GM10266 (cell line): ENCODE results near the gene GTF2A1L.
"Not testable (repeated sequence)": the region's sequence is repeated elsewhere in the genome, so short reads cannot be mapped to it uniquely, and the experiment has no call there.

Source experiments
- DNase-seq: peaks from one replicate; pipeline ENCODE4 v3.0.0; 2012; ENCODE audit errors: extremely low spot score
- CTCF ChIP-seq: IDR thresholded peaks from 2 replicates; pipeline ENCODE4 v1.5.1; 2012; ENCODE audit warnings: mild to moderate bottlenecking, low read depth; ENCODE audit not compliant: control insufficient read depth, insufficient read depth; ENCODE audit errors: missing control alignments

The GTF2A1L gene

GRCh38 chr2:48605482-48606175, 12.0 kb upstream of the GTF2A1L start:
- DNase-seq = no peak
- TF ChIP-seq CTCF = no peak

GRCh38 chr2:48607307-48608014, 10.2 kb upstream of the GTF2A1L start:
- TF ChIP-seq CTCF = no peak
- no peak for DNase-seq

GRCh38 chr2:48613211-48613610, 4.4 kb upstream of the GTF2A1L start:
- no peak for TF ChIP-seq CTCF
- no peak for DNase-seq

GRCh38 chr2:48614581-48614980, 3.1 kb upstream of the GTF2A1L start:
- DNase-seq = not testable (repeated sequence)

GRCh38 chr2:48619526-48619925, 1.9 kb downstream of the GTF2A1L start:
- TF ChIP-seq CTCF = no peak
- DNase-seq = no peak

- DNase-seq = no peak
- TF ChIP-seq CTCF = no peak
These were observed 2.9 kb downstream of the GTF2A1L start for GRCh38 chr2:48620604-48621003.

- not testable (repeated sequence) for DNase-seq
These were observed 5.0 kb downstream of the GTF2A1L start for GRCh38 chr2:48622691-48623090.

- no peak for DNase-seq
- TF ChIP-seq CTCF = no peak
These were observed 7.0 kb downstream of the GTF2A1L start for GRCh38 chr2:48624696-48625095.
